NCI-H526 (cell line): ENCODE data around the gene HTRA3.
"Not testable (repeated sequence)": the region's sequence is repeated elsewhere in the genome, so short reads cannot be mapped to it uniquely, and the experiment has no call there.

Source experiments
- DNase-seq, 2 experiments: peaks; one replicate each; lab custom pipeline; 2025; lab: John Stamatoyannopoulos, UW

Gene HTRA3

GRCh38 chr4:8343262-8343966 is 73.9 kb downstream of the HTRA3 start:
- no peak for DNase-seq

- no peak for DNase-seq
Observed at GRCh38 chr4:8343967-8344331, 74.4 kb downstream of the HTRA3 start.

- DNase-seq: no peak
Observed at GRCh38 chr4:8344377-8344776, 74.8 kb downstream of the HTRA3 start.

- no peak for DNase-seq
Observed at GRCh38 chr4:8345053-8345945, 75.7 kb downstream of the HTRA3 start.

GRCh38 chr4:8345946-8346814 is 76.6 kb downstream of the HTRA3 start:
- no peak for DNase-seq

DNA sequence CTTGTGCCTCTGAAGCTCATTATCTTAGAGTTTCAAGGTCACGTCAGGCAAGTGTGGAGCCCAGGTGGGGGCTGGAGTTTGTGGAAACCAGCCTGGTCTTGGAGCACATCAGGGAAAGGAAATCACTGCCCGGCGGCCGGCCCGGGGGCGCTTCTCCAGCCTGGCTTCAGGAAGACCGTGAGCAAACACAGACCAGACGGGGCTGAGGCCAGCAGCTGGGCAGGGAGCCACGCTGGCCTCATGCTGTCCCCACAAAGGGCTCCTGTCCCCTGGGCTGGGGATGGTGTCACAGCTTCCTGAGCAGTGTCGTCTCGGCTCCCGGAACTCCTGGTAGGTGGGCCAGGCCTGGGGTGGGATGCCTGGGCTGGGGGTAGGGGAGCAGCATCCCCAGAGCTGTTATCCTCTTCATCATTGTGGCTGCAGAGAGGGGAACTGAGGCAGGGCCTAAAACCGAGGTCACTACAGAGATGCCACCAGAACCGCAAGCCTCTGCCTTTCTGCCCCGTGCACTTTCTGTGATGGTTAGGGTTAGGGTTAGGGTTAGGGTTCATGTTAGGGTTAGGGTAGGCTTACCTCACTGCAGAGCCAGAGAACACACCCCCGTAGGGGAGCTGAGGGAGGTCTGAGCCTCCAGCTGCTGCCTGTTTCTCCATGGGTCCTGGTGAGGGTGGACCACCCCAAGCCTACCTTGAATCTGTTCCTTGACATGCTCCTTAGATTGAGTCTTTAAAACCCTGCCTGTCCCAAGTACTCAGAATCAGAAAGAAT is 77.5 kb downstream of the HTRA3 start:
- DNase-seq: no peak

GRCh38 chr4:8347660-8348059 is 78.1 kb downstream of the HTRA3 start:
- no peak for DNase-seq

DNA sequence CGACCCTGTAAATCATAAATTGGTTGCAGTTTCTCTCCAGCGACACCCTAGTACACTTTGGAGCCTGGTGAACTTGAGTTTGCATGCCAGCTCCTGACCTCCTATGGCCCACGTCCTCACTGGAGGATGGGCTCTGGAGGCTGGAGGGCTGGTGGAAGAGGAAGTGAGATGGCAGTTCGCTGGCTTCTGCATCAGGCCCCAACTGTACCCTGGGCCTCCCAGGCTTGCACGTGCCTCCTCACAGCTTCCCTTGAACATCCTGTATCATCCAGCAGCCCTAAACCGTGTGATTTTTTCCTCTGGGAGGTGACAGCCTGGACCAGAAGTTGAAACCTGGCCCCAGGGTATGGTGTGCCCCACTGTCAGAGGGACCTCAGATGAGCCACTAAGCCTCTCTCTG is 78.5 kb downstream of the HTRA3 start:
- no peak for DNase-seq

DNA sequence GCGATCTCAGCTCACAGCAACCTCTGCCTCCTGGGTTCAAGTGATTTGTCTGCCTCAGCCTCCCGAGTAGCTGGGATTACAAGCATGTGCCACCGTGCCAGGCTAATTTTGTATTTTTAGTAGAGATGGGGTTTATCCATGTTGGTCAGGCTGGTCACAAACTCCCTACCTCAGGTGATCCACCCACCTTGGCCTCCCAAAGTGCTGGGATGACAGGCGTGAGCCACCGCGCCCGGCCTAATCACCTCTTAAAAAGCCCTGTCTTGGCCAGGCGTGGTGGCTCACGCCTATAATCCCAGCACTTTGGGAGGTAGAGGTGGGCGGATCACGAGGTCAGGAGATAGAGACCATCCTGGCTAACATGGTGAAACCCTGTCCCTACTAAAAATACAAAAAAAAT is 79.7 kb downstream of the HTRA3 start:
- not testable (repeated sequence) for DNase-seq

- no peak for DNase-seq
Observed at GRCh38 chr4:8349664-8350236, 80.2 kb downstream of the HTRA3 start.

GRCh38 chr4:8350352-8350751 is 80.8 kb downstream of the HTRA3 start:
- DNase-seq: no peak

DNA sequence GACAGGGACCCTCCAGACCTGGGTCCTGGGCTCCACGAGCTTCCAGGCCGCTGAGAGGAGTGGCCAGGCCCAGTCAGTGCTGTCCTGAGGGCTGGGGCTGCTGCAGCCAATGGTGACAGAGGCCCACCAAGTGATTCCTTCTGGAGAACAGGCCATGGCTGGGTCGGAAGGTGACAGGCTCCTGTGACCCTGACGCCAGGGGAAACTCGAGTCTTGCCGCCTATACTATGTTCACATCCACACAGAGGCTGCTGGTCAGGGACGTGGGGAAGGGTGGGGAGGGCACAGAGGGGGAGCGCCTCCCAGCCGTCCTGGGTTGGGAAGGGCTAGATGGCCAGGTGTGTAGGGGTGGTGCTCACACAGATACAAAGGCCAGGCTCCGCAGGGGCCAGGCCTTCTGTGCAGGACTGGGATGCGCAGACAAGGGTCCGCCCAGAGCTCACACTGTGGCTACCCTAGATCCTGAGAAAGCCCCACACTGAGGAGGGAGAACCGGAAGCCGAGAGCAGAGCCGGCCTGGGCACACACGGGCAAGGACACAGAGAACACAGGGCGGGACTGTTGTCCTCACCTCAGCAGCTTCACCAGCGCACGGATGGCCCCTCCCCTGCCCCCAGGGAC is 81.4 kb downstream of the HTRA3 start:
- DNase-seq: no peak

DNA sequence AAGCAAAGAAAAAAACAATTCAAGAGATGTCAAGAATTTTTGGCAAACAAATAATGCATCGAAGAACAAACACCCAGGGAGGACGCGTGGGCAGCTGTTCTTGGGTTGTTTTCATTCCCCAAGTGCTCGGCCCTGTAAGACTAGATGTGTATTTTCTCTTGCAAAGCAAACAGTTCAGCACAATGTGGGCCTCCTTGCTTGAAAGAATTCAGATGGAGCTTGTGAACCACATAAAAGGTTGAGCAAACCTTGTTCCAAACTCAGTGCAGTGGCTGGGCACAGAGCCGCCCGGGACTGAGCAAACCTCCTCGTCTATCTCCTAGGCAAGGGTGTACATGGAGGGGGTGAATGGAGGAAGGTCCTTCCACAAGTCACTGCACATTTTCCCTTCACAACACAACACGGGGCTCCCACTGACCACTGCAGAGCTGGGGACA is 82.4 kb downstream of the HTRA3 start:
- no peak for DNase-seq

DNA sequence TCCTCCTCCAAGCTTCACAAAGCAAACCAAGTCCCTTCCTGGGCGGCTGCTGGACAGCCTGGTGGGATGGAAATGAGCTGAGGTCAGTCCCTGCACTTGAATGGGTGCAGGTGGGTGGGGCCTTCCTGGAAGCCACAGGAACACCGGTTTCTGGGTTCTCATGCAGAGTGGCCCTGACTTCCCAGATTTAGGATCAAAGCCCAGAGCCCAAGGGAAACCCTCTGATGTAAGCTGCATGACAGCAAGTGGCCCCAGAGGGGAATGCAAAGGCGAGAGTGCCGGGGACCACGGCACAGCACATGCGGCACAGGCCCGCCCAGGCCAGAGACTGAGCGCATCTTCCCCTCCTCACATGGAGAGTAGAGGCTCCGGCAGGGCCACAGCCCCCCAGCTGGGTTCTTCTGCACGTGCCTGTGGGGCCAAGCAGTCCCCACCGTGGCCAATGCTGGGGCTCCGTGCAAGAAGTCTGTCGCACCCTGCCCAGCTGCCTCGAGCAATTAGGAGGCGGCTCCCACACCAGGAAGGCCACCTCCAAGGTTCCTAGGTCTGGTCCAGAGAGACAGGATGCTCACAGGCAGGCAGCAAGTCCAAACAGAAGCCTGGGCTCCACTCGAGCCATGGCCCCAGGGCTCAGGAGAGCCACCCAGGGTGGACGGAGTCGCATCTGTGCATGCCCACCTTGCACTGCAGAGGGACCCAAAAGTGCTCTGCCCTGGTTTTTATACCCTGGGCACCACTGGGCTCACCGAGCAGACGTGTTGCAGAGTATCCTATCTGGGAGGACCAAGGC is 83.0 kb downstream of the HTRA3 start:
- no peak for DNase-seq

GRCh38 chr4:8353158-8353669 is 83.7 kb downstream of the HTRA3 start:
- no peak for DNase-seq

GRCh38 chr4:8353912-8354453 is 84.4 kb downstream of the HTRA3 start:
- DNase-seq: no peak

- no peak for DNase-seq
Observed at GRCh38 chr4:8355306-8355705, 85.8 kb downstream of the HTRA3 start.

- no peak for DNase-seq
Observed at GRCh38 chr4:8355864-8356565, 86.5 kb downstream of the HTRA3 start.
